CD4-positive, alpha-beta T cell treated with Interleukin-1 beta for 1 hour (primary cell): Measurements from ENCODE around the gene RNF157.
"Not testable (repeated sequence)": the region's sequence is repeated elsewhere in the genome, so short reads cannot be mapped to it uniquely, and the experiment has no call there.

Source experiments
- DNase-seq, 2 donors: peaks; one replicate each; pipeline ENCODE4 v3.0.0-alpha.2; 2020 to 2022

The RNF157 gene

GRCh38 chr17:76188213-76189016, 51.9 kb downstream of the RNF157 start:
- no peak for DNase-seq

- DNase-seq = not testable (repeated sequence)
These were observed 53.5 kb downstream of the RNF157 start for GRCh38 chr17:76186774-76187173.

- no peak for DNase-seq
These were observed 56.0 kb downstream of the RNF157 start for GRCh38 chr17:76184290-76184689.

- DNase-seq = peak; percentile 93 to 96
These were observed 58.1 kb downstream of the RNF157 start for GRCh38 chr17:76182016-76182764.

- DNase-seq = peak; percentile 41 to 63
These were observed 60.5 kb downstream of the RNF157 start for GRCh38 chr17:76179496-76180467.

- no peak for DNase-seq
These were observed 62.2 kb downstream of the RNF157 start for GRCh38 chr17:76178124-76178523.

- DNase-seq = no peak
These were observed 63.4 kb downstream of the RNF157 start for GRCh38 chr17:76176701-76177574.

GRCh38 chr17:76174037-76174436, 66.3 kb downstream of the RNF157 start:
- DNase-seq = no peak

GRCh38 chr17:76173474-76173873, 66.8 kb downstream of the RNF157 start:
- DNase-seq = no peak

- no peak for DNase-seq
These were observed 68.6 kb downstream of the RNF157 start for GRCh38 chr17:76171706-76172105.

- DNase-seq = no peak
These were observed 70.2 kb downstream of the RNF157 start for GRCh38 chr17:76170114-76170513.

- DNase-seq = no peak
These were observed 73.4 kb downstream of the RNF157 start for GRCh38 chr17:76166906-76167305.

- no peak for DNase-seq
These were observed 74.1 kb downstream of the RNF157 start for GRCh38 chr17:76166168-76166567.

- no peak for DNase-seq
These were observed 76.0 kb downstream of the RNF157 start for GRCh38 chr17:76164331-76164730.

- DNase-seq = no peak
These were observed 76.4 kb downstream of the RNF157 start for GRCh38 chr17:76163919-76164318.

GRCh38 chr17:76161619-76162266, 78.5 kb downstream of the RNF157 start:
- no peak for DNase-seq

- no peak for DNase-seq
These were observed 79.3 kb downstream of the RNF157 start for GRCh38 chr17:76160896-76161528.

- no peak for DNase-seq
These were observed 81.1 kb downstream of the RNF157 start for GRCh38 chr17:76159157-76159556.

- DNase-seq = no peak
These were observed 82.5 kb downstream of the RNF157 start for GRCh38 chr17:76157759-76158158.

- no peak for DNase-seq
These were observed 83.7 kb downstream of the RNF157 start for GRCh38 chr17:76156662-76156991.
